Heart right ventricle (tissue), 16 donors: Measurements from ENCODE around the gene DIPK1A. TPM values are rescaled to one million over a fixed set of nuclear protein-coding genes. Genes with fewer than 3 reads are reported as not detected.

ENCODE experiments used
- ATAC-seq, 8 donors: fragments of 200-7000 bp; cut with Tn5 transposase; one replicate each; pipeline ENCODE4 v1.9.1; 2020; ENCODE audit warnings: mild to moderate bottlenecking in 8 of 8, moderate library complexity in 8 of 8, moderate number of reproducible peaks in 1 of 8
- DNase-seq, 2 donors: peaks; one replicate each; pipeline ENCODE4 v3.0.0-alpha.2; 2020
- H3K27ac ChIP-seq, 10 donors: fragments of 200-600 bp; sonication (generic) in 2 of 10; one replicate each; pipeline versions ENCODE4 v1.5.0 to v1.8.0; 2020 to 2022; ENCODE audit warnings: mild to moderate bottlenecking in 3 of 10
- H3K27me3 ChIP-seq, 7 donors: fragments of 200-600 bp; one replicate each; pipeline ENCODE4 v1.8.0; 2021 to 2022; ENCODE audit warnings: mild to moderate bottlenecking in 2 of 7
- H3K36me3 ChIP-seq, 9 donors: fragments of 200-600 bp; sonication (generic) in 1 of 9; one replicate each; pipeline versions ENCODE4 v1.5.0 to v1.8.0; 2020 to 2022; ENCODE audit warnings: mild to moderate bottlenecking in 2 of 9
- H3K4me1 ChIP-seq, 9 donors: fragments of 200-600 bp; sonication (generic) in 1 of 9; one replicate each; pipeline versions ENCODE4 v1.5.0 to v1.8.0; 2020 to 2022; ENCODE audit warnings: mild to moderate bottlenecking in 4 of 9
- H3K4me3 ChIP-seq, 10 donors: fragments of 200-600 bp; sonication (generic) in 2 of 10; one replicate each; pipeline versions ENCODE4 v1.5.0 to v1.8.0; 2020 to 2022; ENCODE audit warnings: mild to moderate bottlenecking in 7 of 10, moderate library complexity in 2 of 10
- H3K9me3 ChIP-seq, 11 donors: fragments of 200-600 bp in 10 of 11; sonication (generic) in 2 of 11; one replicate each; pipeline versions ENCODE4 v1.5.0 to v1.8.0; 2013 to 2022; ENCODE audit warnings: mild to moderate bottlenecking in 2 of 11, control low read depth in 1 of 11, moderate library complexity in 1 of 11
- WGBS, 2 donors: extraction: QIAGEN DNeasy Blood & Tissue Kit; methylation state at CpG; one replicate each; pipeline ENCODE4 v1.1.7; 2013; ENCODE audit warnings: inconsistent platforms in 1 of 2; 5-methylcytosine and 5-hydroxymethylcytosine counted together
- intact Hi-C, 10 donors: fragments of 100-400 bp; cut with DNase I; formaldehyde crosslinking; loops; one replicate each; pipeline versions ENCODE4 v1.11.1 to v1.14.2; 2022
- polyA plus RNA-seq, 2 donors: library from polyadenylated mRNA; stranded (reverse); fragments of 200-250 nt; gene quantifications; one replicate each; pipeline ENCODE4 v1.2.3, GENCODE V29; 2013
- total RNA-seq, 10 donors: library from RNA; stranded (reverse); fragmentation: NEBNext Ultra II Directional in 3 of 10; extraction: Animal tissue kit (Norgen Biotek cat#: 25700) in 3 of 10; gene quantifications; one replicate each; pipeline versions ENCODE4 v1.2.1 to v1.2.4, GENCODE V29; 2021 to 2023
- TF ChIP-seq, protein P1 (sequence below), 9 donors: fragments of 200-600 bp; sonication (generic) in 2 of 9; IDR thresholded peaks; one replicate each; pipeline versions ENCODE4 v1.5.0 to v1.8.0; 2021 to 2022; ENCODE audit warnings: antibody characterized with exemption in 9 of 9, mild to moderate bottlenecking in 5 of 9, moderate library complexity in 1 of 9
- donor health status: Arrhythmogenic right ventricular cardiomyopathy.
- donor health status: ischemic (EF 13 %, LVEDD 7.1; RV severe dilation, severe dysfunction).
- donor health status: healthy with polysubstance abuse.
- donor health status: DM: no; HTN: yes; CAD: no.
- donor health status: DM: no; HTN: no; CAD: no.
- donor health status: ischemic (EF 25% LVEDD 6.9; RV normal size, moderate dysfunction).
- donor health status: ischemic (EF 25% LVEDD 5.7; RV mildly dilated, moderate dysfunction).
- donor health status: healthy.
- donor health status: DM: yes; HTN: yes; CAD: no.
- donor health status: Ischemic cardiomyopathy.
- donor health status: ischemic (EF 35%, LVEDD 5.7; RV mildly dilated, moderate dysfunction).
- donor health status: nonischemic (EF 11% LVEDD 7.7; RV severe dilation, severe dysfunction).
- donor health status: DM: yes; HTN: yes; CAD: no.
- donor health status: PGD.
- donor health status: ischemic (EF 29% LVEDD 5.4; RV normal size, mild dysfunction).
- donor health status: nonischemic (EF 23%, LVEDD 6.1; RV moderate dilation, normal function).

The DIPK1A gene
- total and polyA plus RNA-seq, 12 donors = 3.4 to 8.5 (median 6.3) TPM

DNA sequence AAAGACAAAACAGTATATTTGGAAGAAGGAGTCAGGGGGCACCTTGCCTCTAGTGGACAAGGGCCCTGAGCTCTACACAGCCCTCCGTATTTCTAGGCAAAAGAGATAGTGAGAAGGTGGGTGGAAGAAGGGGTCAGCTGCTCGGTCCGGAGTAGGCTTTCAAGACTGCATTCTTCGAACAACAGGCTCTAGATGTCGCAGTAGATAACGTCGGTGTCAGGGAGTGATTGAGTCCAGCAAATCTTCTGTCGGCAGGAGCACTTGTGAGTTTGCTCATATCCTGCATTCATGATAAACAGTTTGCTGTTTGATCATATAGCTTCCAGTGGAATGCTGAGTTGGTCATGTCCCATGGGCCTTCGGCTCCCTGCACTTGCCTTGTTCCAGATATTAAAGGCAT is 36.8 kb downstream of the DIPK1A start:
- WGBS, 2 donors = 70 to 73% methylated on average over 9 of the region's 9 CpGs
- Histone ChIP-seq H3K27me3 (no peaks in the 10 kb centered on the region), H3K36me3 (no peaks in the 10 kb centered on the region), H3K4me3 (no peak overlapping the region), H3K4me1 (peaks cover 0 to 6% (median 0%) of the 10 kb centered on the region in 9 donors), H3K9me3 (no peaks in the 10 kb centered on the region), H3K27ac (no peak overlapping the region)
- ATAC-seq = no peak
- DNase-seq = no peak
- TF ChIP-seq, protein P1, sequence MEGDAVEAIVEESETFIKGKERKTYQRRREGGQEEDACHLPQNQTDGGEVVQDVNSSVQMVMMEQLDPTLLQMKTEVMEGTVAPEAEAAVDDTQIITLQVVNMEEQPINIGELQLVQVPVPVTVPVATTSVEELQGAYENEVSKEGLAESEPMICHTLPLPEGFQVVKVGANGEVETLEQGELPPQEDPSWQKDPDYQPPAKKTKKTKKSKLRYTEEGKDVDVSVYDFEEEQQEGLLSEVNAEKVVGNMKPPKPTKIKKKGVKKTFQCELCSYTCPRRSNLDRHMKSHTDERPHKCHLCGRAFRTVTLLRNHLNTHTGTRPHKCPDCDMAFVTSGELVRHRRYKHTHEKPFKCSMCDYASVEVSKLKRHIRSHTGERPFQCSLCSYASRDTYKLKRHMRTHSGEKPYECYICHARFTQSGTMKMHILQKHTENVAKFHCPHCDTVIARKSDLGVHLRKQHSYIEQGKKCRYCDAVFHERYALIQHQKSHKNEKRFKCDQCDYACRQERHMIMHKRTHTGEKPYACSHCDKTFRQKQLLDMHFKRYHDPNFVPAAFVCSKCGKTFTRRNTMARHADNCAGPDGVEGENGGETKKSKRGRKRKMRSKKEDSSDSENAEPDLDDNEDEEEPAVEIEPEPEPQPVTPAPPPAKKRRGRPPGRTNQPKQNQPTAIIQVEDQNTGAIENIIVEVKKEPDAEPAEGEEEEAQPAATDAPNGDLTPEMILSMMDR (IDR thresholded peaks at IDR 0.05) = no peak
- intact Hi-C loops = no loop called here

DNA sequence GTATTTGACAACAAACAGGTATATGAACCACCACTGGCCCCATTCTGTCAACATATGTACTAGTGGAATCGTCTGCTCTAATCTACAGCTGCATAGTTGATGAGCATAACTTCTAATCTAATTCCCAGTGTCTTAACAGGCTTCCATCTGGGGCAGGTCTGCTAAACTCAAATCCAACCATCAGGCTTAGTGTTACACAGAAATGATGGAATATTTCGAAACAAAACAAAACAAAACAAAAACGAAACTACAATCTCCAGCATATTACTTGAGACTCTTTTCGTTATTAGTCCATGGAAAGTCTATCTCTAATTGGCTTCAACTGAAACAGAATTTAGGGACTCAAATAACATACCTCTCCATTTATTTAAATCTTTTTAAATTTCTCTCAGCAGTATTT is 37.6 kb downstream of the DIPK1A start:
- Histone ChIP-seq H3K27me3 (no peaks in the 10 kb centered on the region), H3K9me3 (no peaks in the 10 kb centered on the region), H3K27ac (no peak overlapping the region), H3K4me1 (no peaks in the 10 kb centered on the region), H3K36me3 (no peaks in the 10 kb centered on the region), H3K4me3 (no peak overlapping the region)
- TF ChIP-seq, protein P1 (IDR thresholded peaks at IDR 0.05) = no peak
- intact Hi-C loops = no loop called here
- 75 to 77% methylated on average over 4 of the region's 4 CpGs for WGBS, 2 donors
- DNase-seq = no peak
- no peak for ATAC-seq

DNA sequence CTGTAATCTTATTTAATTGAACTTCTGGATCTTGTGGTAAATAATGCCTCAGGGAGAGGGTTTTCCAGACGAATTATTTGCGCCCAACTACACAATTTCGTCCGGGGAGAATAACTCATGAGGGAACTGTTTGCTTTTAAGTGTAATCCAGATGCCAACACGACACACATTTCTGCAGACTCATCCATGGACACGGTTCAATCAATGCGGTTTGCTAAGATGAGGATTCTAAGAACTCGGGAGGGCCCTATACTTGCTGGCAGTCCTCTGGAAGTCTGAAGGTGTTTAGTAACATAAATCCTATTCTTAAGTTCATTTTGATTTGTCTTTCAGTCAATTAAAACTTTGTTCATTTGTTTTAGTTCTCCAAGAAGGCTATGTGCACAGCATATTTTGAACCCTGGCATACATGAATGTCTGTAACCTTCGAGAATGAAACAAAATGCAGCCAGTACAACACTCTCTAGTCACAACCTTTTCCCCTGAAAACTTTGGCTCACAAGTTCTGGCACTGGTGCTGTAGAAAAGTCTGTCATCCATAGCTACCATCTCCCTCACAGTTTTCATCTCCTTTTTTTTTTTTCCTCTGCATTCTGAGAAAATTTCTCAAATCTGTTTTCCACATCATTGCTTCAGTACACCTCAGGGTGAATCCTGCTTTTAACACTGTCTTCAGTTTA is 38.8 kb downstream of the DIPK1A start:
- H3K4me1 ChIP-seq = no peaks in the 10 kb centered on the region
- WGBS, 2 donors = 91 to 97% methylated on average over 9 of the region's 9 CpGs
- H3K27me3 ChIP-seq = no peaks in the 10 kb centered on the region
- peak in 1 of 8 donors; percentile 33 for ATAC-seq
- no peaks in the 10 kb centered on the region for H3K36me3 ChIP-seq
- H3K4me3 ChIP-seq = no peak overlapping the region
- H3K27ac ChIP-seq = no peak overlapping the region
- H3K9me3 ChIP-seq = no peaks in the 10 kb centered on the region
- TF ChIP-seq, protein P1 (IDR thresholded peaks at IDR 0.05) = no peak
- no peak for DNase-seq
- intact Hi-C loops = no loop called here

DNA sequence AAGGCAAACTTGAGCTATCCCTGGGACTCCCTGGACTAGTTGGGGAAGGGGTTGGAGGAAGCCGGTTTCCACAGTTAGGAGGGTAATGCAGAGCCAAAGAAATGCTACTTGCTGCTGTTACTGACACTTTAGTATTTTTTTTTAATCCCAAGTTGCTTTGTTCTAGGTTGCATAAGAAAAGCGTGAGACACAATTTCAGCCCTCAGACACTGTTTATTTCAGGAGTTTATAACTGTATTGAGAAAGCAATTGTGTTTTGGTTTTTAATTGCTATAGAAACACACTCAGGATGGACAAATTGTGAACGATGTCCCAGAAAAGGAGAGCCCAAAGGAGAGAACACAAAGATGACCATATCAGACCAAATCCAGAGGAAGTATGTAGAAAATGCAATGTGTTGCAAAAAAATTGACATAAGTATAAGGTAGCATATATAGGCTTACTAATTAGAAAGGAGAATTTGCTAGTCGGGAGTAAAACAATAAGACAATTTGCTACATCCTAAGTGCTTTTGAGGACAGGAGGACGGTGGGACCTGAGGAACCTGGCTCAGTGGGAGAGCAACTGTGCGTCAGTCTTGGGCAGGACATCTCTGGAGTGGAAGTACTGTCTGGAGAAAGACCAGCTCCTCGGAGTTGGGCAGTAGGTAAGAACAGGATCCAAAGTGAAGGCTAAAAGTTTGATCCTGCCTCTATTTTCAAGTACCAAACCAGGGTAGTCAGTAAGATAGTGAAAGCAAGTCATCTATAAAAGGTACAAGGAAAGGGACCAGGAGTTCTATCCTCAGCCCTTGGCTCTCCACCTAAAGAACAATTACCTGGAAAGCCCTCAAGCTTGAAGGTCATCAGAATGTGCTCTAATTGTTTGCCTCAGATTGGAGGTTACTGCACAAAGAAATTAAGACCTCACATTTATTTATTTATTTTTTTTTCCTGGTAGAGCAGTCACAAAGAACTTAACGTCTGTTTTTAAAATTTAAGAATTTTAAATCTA is 39.9 kb downstream of the DIPK1A start:
- H3K27ac ChIP-seq = no peak overlapping the region
- TF ChIP-seq, protein P1 (IDR thresholded peaks at IDR 0.05) = no peak
- no peaks in the 10 kb centered on the region for H3K4me1 ChIP-seq
- no peaks in the 10 kb centered on the region for H3K27me3 ChIP-seq
- H3K4me3 ChIP-seq = no peak overlapping the region
- no peaks in the 10 kb centered on the region for H3K9me3 ChIP-seq
- DNase-seq = no peak
- 92 to 94% methylated on average over 8 of the region's 8 CpGs for WGBS, 2 donors
- intact Hi-C loops = no loop called here
- no peaks in the 10 kb centered on the region for H3K36me3 ChIP-seq
- ATAC-seq = no peak
